OCI-LY3 (cell line): ENCODE data around the gene TK2.

Experiments
- H2AFZ ChIP-seq: fragments of 200-600, 300-600 bp; shearing (Covaris generic); 2 replicates; pipeline ENCODE4 v1.6.0; 2014; ENCODE audit warnings: antibody characterized with exemption, low read depth, low read length
- H3K27ac ChIP-seq: fragments of 200-600, 300-600 bp; sonication (generic); 2 replicates; pipeline ENCODE4 v1.5.1; 2014; ENCODE audit warnings: mild to moderate bottlenecking, low read length, moderate library complexity, mixed read lengths
- H3K27me3 ChIP-seq: fragments of 200-600, 300-600 bp; sonication (generic); 2 replicates; pipeline ENCODE4 v1.6.1; 2014; ENCODE audit warnings: low read depth, low read length, mixed read lengths
- H3K36me3 ChIP-seq: fragments of 200-600, 300-600 bp; sonication (generic); replicated peaks from 2 replicates; pipeline ENCODE3; 2014; ENCODE audit warnings: low read depth, low read length, mixed read lengths
- H3K4me1 ChIP-seq: fragments of 300-600, 200-600 bp; sonication (generic); 2 replicates; pipeline ENCODE4 v1.6.1; 2014; ENCODE audit warnings: low read length, mixed read lengths
- H3K4me2 ChIP-seq: fragments of 200-600, 300-600 bp; sonication (generic); 2 replicates; pipeline ENCODE4 v1.6.1; 2014; ENCODE audit warnings: low read length, mixed read lengths
- H3K4me3 ChIP-seq: fragments of 300-600, 200-600 bp; sonication (generic); 2 replicates; pipeline ENCODE4 v1.5.1; 2014; ENCODE audit warnings: antibody characterized with exemption, mild to moderate bottlenecking, low read length, moderate library complexity
- H3K79me2 ChIP-seq: fragments of 300-600, 200-600 bp; shearing (Covaris generic); 2 replicates; pipeline ENCODE4 v1.6.1; 2014; ENCODE audit warnings: mild to moderate bottlenecking, low read length, mixed read lengths
- H3K9ac ChIP-seq: fragments of 300-600, 200-600 bp; shearing (Covaris generic); 2 replicates; pipeline ENCODE4 v1.6.0; 2014; ENCODE audit warnings: mild to moderate bottlenecking, low read length, moderate library complexity
- H3K9me3 ChIP-seq: fragments of 200-600, 300-600 bp; shearing (Covaris generic); 2 replicates; pipeline ENCODE4 v1.6.1; 2014; ENCODE audit warnings: low read length, mixed read lengths; ENCODE audit not compliant: insufficient read depth
- H4K20me1 ChIP-seq: fragments of 200-600, 300-600 bp; sonication (generic); 2 replicates; pipeline ENCODE4 v1.6.1; 2016; ENCODE audit warnings: low read length, mixed read lengths; ENCODE audit not compliant: insufficient read depth
- EZH2phosphoT487 ChIP-seq: fragments of 200-600 bp; shearing (Covaris generic); IDR thresholded peaks from 2 replicates; pipeline ENCODE4 v1.6.1; 2018; ENCODE audit warnings: antibody characterized with exemption, mixed run types, low read depth
- TF ChIP-seq, protein P1 (sequence below): fragments of 200-600, 300-600 bp; sonication (generic); IDR thresholded peaks from 2 replicates; pipeline ENCODE4 v1.5.1; 2014; ENCODE audit warnings: antibody characterized with exemption, low read length, low read depth

Gene TK2

DNA sequence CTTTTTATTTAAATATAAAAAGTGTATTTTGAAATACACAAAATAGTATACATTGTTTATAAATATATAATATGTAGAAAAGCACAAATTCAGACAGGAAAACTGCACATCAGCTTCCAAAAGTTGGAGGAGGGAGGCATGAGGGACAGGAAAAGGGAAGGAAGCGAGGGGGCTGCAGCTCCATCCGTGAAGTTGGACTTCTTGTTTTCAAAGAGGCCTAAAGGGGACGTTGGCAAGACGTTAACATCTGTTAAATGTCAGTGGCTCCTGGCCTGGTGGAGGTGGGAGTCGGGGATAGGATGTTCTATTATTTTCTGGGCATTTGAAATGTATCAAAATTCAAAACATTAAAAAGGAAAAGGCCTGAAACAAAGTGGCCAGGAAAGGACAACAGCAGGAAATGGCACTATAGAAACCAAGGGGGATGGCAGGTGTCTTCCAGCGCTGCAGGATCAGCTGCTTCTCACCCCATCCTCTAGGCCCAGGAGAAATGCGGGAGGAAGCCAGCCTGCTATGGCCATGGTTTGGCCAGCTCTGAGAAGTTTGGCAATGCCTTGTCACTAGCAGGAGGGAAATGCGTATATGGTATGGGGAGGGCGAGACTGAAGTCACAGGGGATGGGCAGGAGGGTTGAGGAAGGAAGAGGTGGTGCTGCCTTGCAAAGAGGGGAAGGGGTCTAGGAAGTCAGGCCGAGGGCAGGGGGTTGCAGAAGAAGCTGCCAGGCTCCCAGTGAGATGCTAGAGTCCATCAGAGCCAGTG, 35.7 kb upstream of the TK2 start:
- H3K79me2 ChIP-seq: no peaks in the 10 kb centered on the region
- no peak for TF ChIP-seq EZH2phosphoT487
- TF ChIP-seq, protein P1, sequence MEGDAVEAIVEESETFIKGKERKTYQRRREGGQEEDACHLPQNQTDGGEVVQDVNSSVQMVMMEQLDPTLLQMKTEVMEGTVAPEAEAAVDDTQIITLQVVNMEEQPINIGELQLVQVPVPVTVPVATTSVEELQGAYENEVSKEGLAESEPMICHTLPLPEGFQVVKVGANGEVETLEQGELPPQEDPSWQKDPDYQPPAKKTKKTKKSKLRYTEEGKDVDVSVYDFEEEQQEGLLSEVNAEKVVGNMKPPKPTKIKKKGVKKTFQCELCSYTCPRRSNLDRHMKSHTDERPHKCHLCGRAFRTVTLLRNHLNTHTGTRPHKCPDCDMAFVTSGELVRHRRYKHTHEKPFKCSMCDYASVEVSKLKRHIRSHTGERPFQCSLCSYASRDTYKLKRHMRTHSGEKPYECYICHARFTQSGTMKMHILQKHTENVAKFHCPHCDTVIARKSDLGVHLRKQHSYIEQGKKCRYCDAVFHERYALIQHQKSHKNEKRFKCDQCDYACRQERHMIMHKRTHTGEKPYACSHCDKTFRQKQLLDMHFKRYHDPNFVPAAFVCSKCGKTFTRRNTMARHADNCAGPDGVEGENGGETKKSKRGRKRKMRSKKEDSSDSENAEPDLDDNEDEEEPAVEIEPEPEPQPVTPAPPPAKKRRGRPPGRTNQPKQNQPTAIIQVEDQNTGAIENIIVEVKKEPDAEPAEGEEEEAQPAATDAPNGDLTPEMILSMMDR: no peak
- H3K9ac ChIP-seq: no peak overlapping the region
- H3K9me3 ChIP-seq: no peaks in the 10 kb centered on the region
- H3K27ac ChIP-seq: no peak overlapping the region
- H4K20me1 ChIP-seq: no peaks in the 10 kb centered on the region
- H3K4me1 ChIP-seq: peaks cover 22% of the 10 kb centered on the region
- H3K4me3 ChIP-seq: no peak overlapping the region
- H3K36me3 ChIP-seq: no peaks in the 10 kb centered on the region
- H3K27me3 ChIP-seq: peaks cover 3% of the 10 kb centered on the region
- no peak overlapping the region for H3K4me2 ChIP-seq
- no peak overlapping the region for H2AFZ ChIP-seq

DNA sequence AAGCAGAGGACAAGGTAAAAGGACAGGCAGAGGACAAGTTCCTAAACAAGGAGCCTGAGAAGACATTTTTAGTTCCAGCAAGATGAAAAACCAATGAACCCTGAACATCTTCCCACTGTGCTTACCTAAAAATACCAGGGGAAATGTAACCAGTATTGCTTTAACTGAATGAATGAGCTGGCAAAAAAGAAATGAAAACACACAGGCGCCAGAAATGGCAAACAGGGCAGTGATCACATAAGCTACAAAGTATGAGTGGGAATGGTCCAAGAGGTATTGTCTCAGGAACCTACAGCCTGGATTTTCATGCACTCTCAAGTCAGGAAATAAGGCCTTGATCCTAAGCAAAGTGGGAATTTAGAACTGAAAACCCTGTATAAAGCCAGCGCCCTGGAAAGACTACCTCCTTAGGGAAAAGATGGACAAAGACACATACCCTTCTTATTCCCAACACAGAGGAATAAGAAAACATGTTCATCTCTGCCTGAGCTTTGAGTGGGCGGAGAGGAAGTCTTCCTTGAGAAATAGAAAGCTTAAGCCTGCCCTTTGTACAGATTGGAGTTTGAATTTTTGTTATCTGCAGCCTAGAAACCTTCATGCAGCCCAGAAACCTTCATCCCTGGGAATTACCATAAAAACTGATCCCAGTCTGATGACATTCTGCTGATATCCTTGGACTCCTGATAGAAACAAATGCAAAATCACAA, 31.5 kb upstream of the TK2 start:
- TF ChIP-seq, protein P1: no peak
- no peak for TF ChIP-seq EZH2phosphoT487
- H2AFZ ChIP-seq: no peak overlapping the region

DNA sequence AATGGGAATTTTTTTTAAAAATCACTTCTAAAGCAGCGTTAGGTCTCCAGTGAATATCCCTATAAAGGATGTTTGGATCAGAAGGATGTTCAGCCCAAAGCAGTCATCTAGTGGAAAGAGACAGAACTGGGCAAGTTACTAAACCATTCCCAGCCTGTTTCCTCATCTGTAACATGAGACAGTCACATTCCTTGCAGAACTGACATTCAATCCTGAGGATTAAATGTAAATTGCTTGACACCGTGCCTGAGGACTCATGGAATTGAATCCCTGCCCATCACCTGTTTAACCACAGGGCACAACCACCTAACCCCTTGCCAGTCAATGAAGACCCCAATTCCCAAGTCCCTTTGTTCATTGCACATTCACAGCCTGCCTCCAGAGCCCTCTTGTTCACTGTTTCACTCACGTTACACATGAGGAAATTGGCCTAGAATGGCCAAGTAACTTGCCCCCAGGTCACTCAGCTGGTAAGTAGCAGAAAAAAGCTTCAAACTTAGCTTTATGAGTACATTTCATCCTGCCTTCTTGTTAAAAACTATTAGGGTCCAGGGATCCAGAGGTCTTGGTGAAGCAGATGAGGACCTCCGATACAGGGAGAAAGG, 30.8 kb upstream of the TK2 start:
- Histone ChIP-seq H3K27ac (no peak overlapping the region), H3K4me1 (peaks cover 2% of the 10 kb centered on the region; the same call in 1 of the 2 replicates), H3K79me2 (no peaks in the 10 kb centered on the region), H4K20me1 (no peaks in the 10 kb centered on the region), H2AFZ (no peak overlapping the region), H3K36me3 (no peaks in the 10 kb centered on the region), H3K4me2 (no peak overlapping the region), H3K9ac (no peak overlapping the region), H3K9me3 (no peaks in the 10 kb centered on the region), H3K27me3 (0 out of 2 replicates have a peak, but pooled peaks cover 3% of the 10 kb centered on the region), H3K4me3 (no peak overlapping the region)
- TF ChIP-seq, protein P1: no peak
- no peak for TF ChIP-seq EZH2phosphoT487

More for the DNA sequence above, 31.5 kb upstream of the TK2 start:
- H4K20me1 ChIP-seq: no peaks in the 10 kb centered on the region
- no peak overlapping the region for H3K4me3 ChIP-seq
- H3K27me3 ChIP-seq: 0 out of 2 replicates have a peak, but pooled peaks cover 3% of the 10 kb centered on the region
- H3K27ac ChIP-seq: no peak overlapping the region
- H3K9me3 ChIP-seq: no peaks in the 10 kb centered on the region
- H3K9ac ChIP-seq: no peak overlapping the region
- peaks cover 5% of the 10 kb centered on the region; the same call in 1 of the 2 replicates for H3K4me1 ChIP-seq
- H3K79me2 ChIP-seq: no peaks in the 10 kb centered on the region
- no peak overlapping the region for H3K4me2 ChIP-seq
- H3K36me3 ChIP-seq: no peaks in the 10 kb centered on the region
